IMR-90 (cell line): Measurements from ENCODE around the gene LBP. TPM values are rescaled to one million over a fixed set of nuclear protein-coding genes. Genes with fewer than 3 reads are reported as not detected.

Source experiments
- ATAC-seq: fragments of 200-7000 bp; cut with Tn5 transposase; 2 replicates; pipeline ENCODE4 v1.9.1; 2020; ENCODE audit warnings: low read depth, mild to moderate bottlenecking, moderate library complexity
- BruUV-seq: library from RNA; stranded (reverse); fragments of 400-500 nt; replicated peaks from 2 replicates; lab custom pipeline; 2021; lab: Mats Ljungman, UMichigan
- CTCF ChIA-PET: fragments of 300-600 bp; formaldehyde crosslinking; extraction: SDS; loops from one replicate; lab custom pipeline; 2021; ENCODE audit warnings: antibody characterized with exemption; lab: Yijun Ruan, JAX
- POLR2A ChIA-PET: fragments of 300-600 bp; sonication (Branson Sonifier 250); formaldehyde crosslinking; loops from one replicate; lab custom pipeline; 2022; ENCODE audit warnings: antibody characterized with exemption; ENCODE audit not compliant: unreplicated experiment; lab: Charles Lee
- DNase-seq: peaks from one replicate; pipeline ENCODE4 v3.0.0; 2013
- H2AFZ ChIP-seq: replicated peaks from 2 replicates; pipeline ENCODE3; 2013; ENCODE audit warnings: low read length, mild to moderate bottlenecking; ENCODE audit not compliant: poor library complexity
- H2AK5ac ChIP-seq: 2 replicates; pipeline ENCODE4 v1.6.1; 2013; ENCODE audit warnings: low read depth, low read length, inconsistent platforms
- H2AK9ac ChIP-seq: replicated peaks from 2 replicates; pipeline ENCODE3; 2013; ENCODE audit warnings: mild to moderate bottlenecking, low read depth, low read length, moderate library complexity; ENCODE audit not compliant: poor library complexity
- H2BK120ac ChIP-seq: 2 replicates; pipeline ENCODE4 v1.6.1; 2013; ENCODE audit warnings: low read depth, low read length, inconsistent platforms
- H2BK15ac ChIP-seq: 3 replicates; pipeline ENCODE4 v1.6.1; 2013; ENCODE audit warnings: low read depth, low read length, inconsistent platforms
- H2BK20ac ChIP-seq: 2 replicates; pipeline ENCODE4 v1.6.1; 2013; ENCODE audit warnings: low read depth, mild to moderate bottlenecking, inconsistent platforms, low read length, moderate library complexity
- H2BK5ac ChIP-seq: 2 replicates; pipeline ENCODE4 v1.6.1; 2013; ENCODE audit warnings: mild to moderate bottlenecking, low read depth, low read length, inconsistent platforms; ENCODE audit not compliant: poor library complexity, severe bottlenecking
- H3K14ac ChIP-seq: replicated peaks from 2 replicates; pipeline ENCODE4 v1.6.1; 2013; ENCODE audit warnings: low read depth, low read length, inconsistent platforms
- H3K18ac ChIP-seq: 2 replicates; pipeline ENCODE4 v1.6.1; 2013; ENCODE audit warnings: low read depth, low read length, control low read depth
- H3K23ac ChIP-seq: 2 replicates; pipeline ENCODE4 v1.6.1; 2013; ENCODE audit warnings: low read depth, low read length, inconsistent platforms
- H3K27ac ChIP-seq: 2 replicates; pipeline ENCODE4 v1.5.1; 2013; ENCODE audit warnings: mild to moderate bottlenecking, control low read depth, low read length; ENCODE audit not compliant: insufficient read depth
- H3K27me3 ChIP-seq: 2 replicates; pipeline ENCODE4 v1.6.1; 2013; ENCODE audit warnings: low read length; ENCODE audit not compliant: control insufficient read depth, insufficient read depth
- H3K36me3 ChIP-seq: 2 replicates; pipeline ENCODE4 v1.6.1; 2013; ENCODE audit warnings: low read length, mixed read lengths; ENCODE audit not compliant: control insufficient read depth, insufficient read depth
- H3K4ac ChIP-seq: 2 replicates; pipeline ENCODE4 v1.6.1; 2013; ENCODE audit warnings: low read depth, low read length, inconsistent platforms
- H3K4me1 ChIP-seq: 2 replicates; pipeline ENCODE4 v1.6.1; 2013; ENCODE audit warnings: low read length, mixed read lengths; ENCODE audit not compliant: control insufficient read depth, insufficient read depth
- H3K4me2 ChIP-seq: 2 replicates; pipeline ENCODE4 v1.6.1; 2013; ENCODE audit warnings: low read depth, mild to moderate bottlenecking, control low read depth, low read length, moderate library complexity
- H3K4me3 ChIP-seq: 2 replicates; pipeline ENCODE4 v1.5.1; 2013; ENCODE audit warnings: low read depth, mild to moderate bottlenecking, control low read depth, low read length, moderate library complexity; ENCODE audit not compliant: insufficient read depth
- H3K56ac ChIP-seq: 2 replicates; pipeline ENCODE4 v1.6.1; 2013; ENCODE audit warnings: low read length, inconsistent platforms; ENCODE audit not compliant: insufficient read depth; ENCODE audit errors: extremely low read depth
- H3K79me1 ChIP-seq, 2 experiments: 2 replicates each; pipeline ENCODE4 v1.6.1; 2013; ENCODE audit warnings: low read length in 2 of 2, inconsistent platforms in 1 of 2, low read depth in 1 of 2
- H3K9ac ChIP-seq: 2 replicates; pipeline ENCODE4 v1.6.1; 2013; ENCODE audit warnings: low read depth, low read length, control low read depth
- H3K9me1 ChIP-seq: 2 replicates; pipeline ENCODE4 v1.6.1; 2013; ENCODE audit warnings: low read length, inconsistent platforms; ENCODE audit not compliant: insufficient read depth
- H3K9me3 ChIP-seq: 2 replicates; pipeline ENCODE4 v1.6.1; 2013; ENCODE audit warnings: low read length; ENCODE audit not compliant: control insufficient read depth, insufficient read depth
- H4K20me1 ChIP-seq: 2 replicates; pipeline ENCODE4 v1.6.1; 2013; ENCODE audit warnings: low read length, inconsistent platforms; ENCODE audit not compliant: insufficient read depth
- H4K5ac ChIP-seq: 2 replicates; pipeline ENCODE4 v1.6.1; 2013; ENCODE audit warnings: mild to moderate bottlenecking, low read depth, low read length, control low read depth
- H4K8ac ChIP-seq, 2 experiments: 2 replicates each; pipeline ENCODE4 v1.6.1; 2013; ENCODE audit warnings: low read depth in 2 of 2, low read length in 2 of 2, control low read depth in 1 of 2, inconsistent platforms in 1 of 2
- H4K91ac ChIP-seq: 2 replicates; pipeline ENCODE4 v1.6.1; 2013; ENCODE audit warnings: low read depth, low read length, inconsistent platforms; ENCODE audit not compliant: insufficient read depth
- BHLHE40 ChIP-seq: fragments of 150-350 bp; IDR thresholded peaks from 2 replicates; pipeline ENCODE4 v1.6.1; 2016; ENCODE audit warnings: mild to moderate bottlenecking, low read depth, low read length
- CEBPB ChIP-seq: IDR thresholded peaks from 2 replicates; pipeline ENCODE4 v1.6.1; 2012; ENCODE audit warnings: low read depth, low read length, improper control_type of control experiment
- CHD1 ChIP-seq: IDR thresholded peaks from 2 replicates; pipeline ENCODE4 v1.6.1; 2012; ENCODE audit warnings: low read depth, low read length, improper control_type of control experiment
- FOS ChIP-seq: fragments of 150-350 bp; IDR thresholded peaks from 2 replicates; pipeline ENCODE4 v1.6.1; 2016; ENCODE audit warnings: low read depth, low read length
- MAFK ChIP-seq: IDR thresholded peaks from 2 replicates; pipeline ENCODE4 v1.6.1; 2012; ENCODE audit warnings: low read depth, low read length, improper control_type of control experiment
- MAZ ChIP-seq: IDR thresholded peaks from 2 replicates; pipeline ENCODE4 v1.6.1; 2012; ENCODE audit warnings: low read depth, mild to moderate bottlenecking, low read length, improper control_type of control experiment, moderate library complexity, borderline replicate concordance
- MXI1 ChIP-seq: IDR thresholded peaks from 2 replicates; pipeline ENCODE4 v1.6.1; 2012; ENCODE audit warnings: low read depth, mild to moderate bottlenecking, low read length, moderate library complexity, borderline replicate concordance
- NFE2L2 ChIP-seq: fragments of 150-350 bp; IDR thresholded peaks from 2 replicates; pipeline ENCODE4 v1.6.1; 2016; ENCODE audit warnings: low read depth, mild to moderate bottlenecking, low read length
- POLR2A ChIP-seq: IDR thresholded peaks from 2 replicates; pipeline ENCODE4 v1.6.1; 2012; ENCODE audit warnings: mild to moderate bottlenecking, low read depth, low read length
- RAD21 ChIP-seq: IDR thresholded peaks from 2 replicates; pipeline ENCODE4 v1.6.1; 2012; ENCODE audit warnings: low read length, improper control_type of control experiment
- RCOR1 ChIP-seq: IDR thresholded peaks from 2 replicates; pipeline ENCODE4 v1.6.1; 2012; ENCODE audit warnings: mild to moderate bottlenecking, low read length, improper control_type of control experiment; ENCODE audit not compliant: insufficient replicate concordance
- RFX5 ChIP-seq: IDR thresholded peaks from 2 replicates; pipeline ENCODE4 v1.8.0; 2012; ENCODE audit warnings: low read depth, mild to moderate bottlenecking, low read length, moderate library complexity
- SMC3 ChIP-seq: fragments of 150-350 bp; IDR thresholded peaks from 2 replicates; pipeline ENCODE4 v1.6.1; 2016; ENCODE audit warnings: low read depth, mild to moderate bottlenecking, antibody characterized with exemption, low read length, moderate library complexity
- WGBS, 2 experiments: methylation state at CpG; one replicate each; pipeline versions ENCODE4 v1.1.5 to v1.1.7; 2013; ENCODE audit warnings: missing lambda C conversion rate in 2 of 2; ENCODE audit not compliant: insufficient read length in 1 of 2; ENCODE audit errors: extremely low coverage in 2 of 2; 5-methylcytosine and 5-hydroxymethylcytosine counted together
- dilution Hi-C: fragments of 300-500 bp; cut with HindIII; formaldehyde crosslinking; loops from one replicate; pipeline ENCODE4 v1.14.3; 2018; ENCODE audit warnings: low sequenced_read_pairs; ENCODE audit not compliant: unreplicated experiment
- in situ Hi-C: fragments of 300-500 bp; cut with MboI; formaldehyde crosslinking; loops from 3 replicates; pipeline ENCODE4 v1.14.3; 2019; ENCODE audit warnings: low sequenced_read_pairs, inconsistent platforms, mixed read lengths
- intact Hi-C: fragments of 100-400 bp; cut with micrococcal nuclease; formaldehyde crosslinking; loops from 2 replicates; pipeline ENCODE4 v1.10.0; 2022
- polyA plus RNA-seq, 3 experiments: library from polyadenylated mRNA; depleted of rRNA; stranded (reverse); fragments of >200 nt; gene quantifications; 2 replicates each; pipeline ENCODE4 v1.2.3, GENCODE V29; 2012; ENCODE audit warnings: low replicate concordance in 1 of 3
- total RNA-seq: library from RNA; depleted of rRNA; stranded (reverse); fragments of >200 nt; gene quantifications from 2 replicates; pipeline ENCODE4 v1.2.3, GENCODE V29; 2012
- TF ChIP-seq, protein P1 (sequence below): fragments of 150-350 bp; IDR thresholded peaks from 2 replicates; pipeline ENCODE4 v1.6.1; 2016; ENCODE audit warnings: low read depth, mild to moderate bottlenecking, low read length, moderate library complexity, borderline replicate concordance
- TF ChIP-seq, protein P2 (sequence below): fragments of 150-350 bp; IDR thresholded peaks from 2 replicates; pipeline ENCODE4 v1.6.1; 2017; ENCODE audit warnings: mild to moderate bottlenecking, antibody characterized with exemption, low read length, low read depth

LBP gene
- total and polyA plus RNA-seq, 2 of the 4 experiments (the other 2 are of a cell fraction) = not detected

DNA sequence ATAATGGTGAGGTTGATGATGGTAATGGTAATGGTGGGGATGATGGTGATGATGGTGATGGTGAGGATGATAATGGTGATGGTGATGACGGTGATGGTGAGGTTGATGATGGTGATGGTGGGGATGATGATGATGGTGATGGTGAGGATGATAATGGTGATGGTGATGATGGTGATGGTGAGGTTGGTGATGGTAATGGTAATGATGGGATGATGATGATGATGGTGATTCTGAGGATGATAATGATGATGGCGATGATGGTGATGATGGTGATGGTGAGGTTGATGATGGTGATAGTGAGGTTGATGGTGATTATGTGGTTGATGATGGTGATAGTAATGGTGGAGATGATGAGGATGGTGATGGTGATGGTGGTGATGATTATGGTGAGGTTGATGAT lies 32.6 kb upstream of the LBP start:
- H2BK20ac ChIP-seq = no peak overlapping the region
- ChIA-PET POLR2A (no interaction called here), CTCF (no interaction called here)
- no peaks in the 10 kb centered on the region for H3K36me3 ChIP-seq
- intact Hi-C loops (no loop called here), in situ Hi-C loops (no loop called here), dilution Hi-C loops (no loop called here)
- H4K91ac ChIP-seq = no peak overlapping the region
- H3K27ac ChIP-seq = no peak overlapping the region
- peaks cover 39% of the 10 kb centered on the region for H3K27me3 ChIP-seq
- 89 to 100% methylated on average over 1 to 2 of the region's 2 CpGs for WGBS, 2 experiments
- H3K4me2 ChIP-seq = no peak overlapping the region
- H3K4me1 ChIP-seq = no peaks in the 10 kb centered on the region
- H3K14ac ChIP-seq = no peak overlapping the region
- H3K9ac ChIP-seq = no peak overlapping the region
- H4K20me1 ChIP-seq = no peaks in the 10 kb centered on the region
- H3K56ac ChIP-seq = no peak overlapping the region
- H3K9me1 ChIP-seq = no peaks in the 10 kb centered on the region
- no peak overlapping the region for H3K23ac ChIP-seq
- no TSS peak for BruUV-seq
- no peak overlapping the region for H2AFZ ChIP-seq
- no peak overlapping the region for H4K5ac ChIP-seq
- peaks cover 7% of the 10 kb centered on the region; the same call in 1 of the 2 replicates for H3K9me3 ChIP-seq
- no peak for ATAC-seq
- H3K4ac ChIP-seq = no peak overlapping the region
- no peak overlapping the region for H3K18ac ChIP-seq
- peak overlapping the region; percentile 16 for H2BK5ac ChIP-seq
- H3K79me1 ChIP-seq = no peaks in the 10 kb centered on the region
- no peak overlapping the region for H3K4me3 ChIP-seq
- DNase-seq = no peak
- no peak overlapping the region for H2BK120ac ChIP-seq
- no peak overlapping the region for H4K8ac ChIP-seq
- no peak overlapping the region for H2AK9ac ChIP-seq
- no peak for TF ChIP-seq SMC3
- no peak for TF ChIP-seq BHLHE40
- no peak for TF ChIP-seq RFX5
- TF ChIP-seq CEBPB = no peak
- no peak for TF ChIP-seq POLR2A
- TF ChIP-seq NFE2L2 = no peak
- TF ChIP-seq MXI1 = no peak
- no peak for TF ChIP-seq MAZ
- TF ChIP-seq, protein P1, sequence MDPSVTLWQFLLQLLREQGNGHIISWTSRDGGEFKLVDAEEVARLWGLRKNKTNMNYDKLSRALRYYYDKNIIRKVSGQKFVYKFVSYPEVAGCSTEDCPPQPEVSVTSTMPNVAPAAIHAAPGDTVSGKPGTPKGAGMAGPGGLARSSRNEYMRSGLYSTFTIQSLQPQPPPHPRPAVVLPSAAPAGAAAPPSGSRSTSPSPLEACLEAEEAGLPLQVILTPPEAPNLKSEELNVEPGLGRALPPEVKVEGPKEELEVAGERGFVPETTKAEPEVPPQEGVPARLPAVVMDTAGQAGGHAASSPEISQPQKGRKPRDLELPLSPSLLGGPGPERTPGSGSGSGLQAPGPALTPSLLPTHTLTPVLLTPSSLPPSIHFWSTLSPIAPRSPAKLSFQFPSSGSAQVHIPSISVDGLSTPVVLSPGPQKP = no peak
- no peak for TF ChIP-seq RAD21
- TF ChIP-seq, protein P2, sequence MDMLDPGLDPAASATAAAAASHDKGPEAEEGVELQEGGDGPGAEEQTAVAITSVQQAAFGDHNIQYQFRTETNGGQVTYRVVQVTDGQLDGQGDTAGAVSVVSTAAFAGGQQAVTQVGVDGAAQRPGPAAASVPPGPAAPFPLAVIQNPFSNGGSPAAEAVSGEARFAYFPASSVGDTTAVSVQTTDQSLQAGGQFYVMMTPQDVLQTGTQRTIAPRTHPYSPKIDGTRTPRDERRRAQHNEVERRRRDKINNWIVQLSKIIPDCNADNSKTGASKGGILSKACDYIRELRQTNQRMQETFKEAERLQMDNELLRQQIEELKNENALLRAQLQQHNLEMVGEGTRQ = no peak
- no peak for TF ChIP-seq RCOR1
- no peak for TF ChIP-seq FOS
- TF ChIP-seq MAFK = no peak
- no peak for TF ChIP-seq CHD1
- no peak overlapping the region; the same call in 1 of the 2 replicates for H2AK5ac ChIP-seq
- no peak overlapping the region for H2BK15ac ChIP-seq
